Smooth muscle cell of the brain vasculature (primary cell): ENCODE results near the gene TMEM161B.
"Not testable (repeated sequence)": the region's sequence is repeated elsewhere in the genome, so short reads cannot be mapped to it uniquely, and the experiment has no call there.

Experiments used
- DNase-seq: peaks from one replicate; pipeline ENCODE4 v3.0.0-alpha.2; 2012; ENCODE audit warnings: low read depth, low spot score

TMEM161B gene

DNA sequence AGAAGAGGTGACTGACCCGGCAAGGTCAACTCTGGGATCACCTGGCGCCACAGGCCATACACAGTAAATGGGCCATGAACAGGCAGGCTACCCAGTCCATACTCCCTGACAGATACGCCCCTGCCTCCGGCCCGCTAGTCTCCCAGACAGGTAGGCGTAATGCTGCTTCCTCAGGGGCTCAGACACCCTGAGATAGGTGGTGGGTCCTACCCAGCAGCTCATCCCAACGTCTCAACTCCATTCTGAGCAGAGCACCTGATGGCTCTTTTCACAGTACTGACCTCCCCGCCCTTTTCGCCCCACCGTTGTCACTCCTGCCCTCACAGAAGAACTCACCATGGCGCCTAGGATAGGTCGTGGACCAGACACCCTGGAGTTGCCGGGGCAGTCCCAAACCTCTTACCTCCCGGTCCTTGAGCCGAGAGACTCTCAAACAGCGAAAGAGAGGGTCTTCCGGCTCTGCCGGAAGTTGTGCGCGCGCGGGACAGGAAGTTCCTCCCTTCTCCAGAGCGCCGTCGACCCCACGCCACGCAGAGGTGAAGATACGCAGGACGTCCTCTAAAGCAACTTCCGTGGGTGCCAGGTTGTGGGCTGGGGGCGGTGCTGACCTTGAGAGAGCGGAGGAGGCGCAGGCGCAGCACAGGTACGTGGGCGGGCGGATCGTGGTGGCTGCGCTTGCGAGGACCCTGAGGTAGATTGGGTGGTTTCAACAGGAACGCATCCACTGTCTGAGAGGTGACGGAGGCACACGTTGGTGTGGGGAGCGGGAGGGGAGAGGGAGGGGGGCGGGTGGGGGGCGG, at the start of gene TMEM161B:
TMEM161B (minus strand) TSS at position 461 of the 800 bp plus-strand sequence; CDS start at position 339, 122 bp downstream.
- DNase-seq: peak; percentile 69

DNA sequence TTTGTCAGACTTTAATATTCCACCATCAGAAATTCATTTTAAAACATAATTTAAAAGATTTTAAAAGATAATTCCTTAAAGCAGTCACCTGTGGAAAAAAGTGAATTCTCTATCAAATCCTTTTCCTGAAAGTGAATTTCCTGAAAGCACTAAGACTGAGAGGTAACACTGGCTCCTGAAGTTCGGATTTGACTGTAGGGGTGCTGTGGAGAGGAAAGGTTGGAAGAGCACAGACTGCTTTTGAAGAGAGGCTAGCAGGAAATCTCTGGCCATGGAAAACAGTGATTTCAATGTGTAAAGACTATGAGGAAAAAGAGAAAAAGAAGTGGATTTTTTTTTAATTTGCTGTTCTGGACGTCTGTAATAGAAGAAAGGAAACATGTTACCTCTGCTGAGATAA, 35.7 kb upstream of the TMEM161B start:
- DNase-seq: no peak

DNA sequence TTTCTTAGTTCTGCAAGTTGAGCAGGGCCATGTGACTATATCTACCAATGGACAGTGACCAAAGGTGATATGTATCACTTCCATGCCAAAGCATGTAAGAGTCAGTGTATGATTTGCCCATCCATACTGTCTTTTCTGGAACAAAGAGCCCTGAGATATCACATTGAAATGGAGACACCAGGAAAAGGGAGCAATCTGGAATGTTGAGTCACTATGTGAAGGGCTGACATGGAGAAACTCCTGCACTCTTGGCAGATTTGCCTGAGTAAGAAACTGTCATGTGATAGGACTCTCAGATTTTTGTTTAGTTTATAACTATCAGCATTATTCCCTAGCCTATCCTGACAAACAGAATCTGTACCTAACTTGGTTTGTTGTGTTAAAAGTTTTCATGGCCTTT, 29.8 kb upstream of the TMEM161B start:
- DNase-seq: no peak

DNA sequence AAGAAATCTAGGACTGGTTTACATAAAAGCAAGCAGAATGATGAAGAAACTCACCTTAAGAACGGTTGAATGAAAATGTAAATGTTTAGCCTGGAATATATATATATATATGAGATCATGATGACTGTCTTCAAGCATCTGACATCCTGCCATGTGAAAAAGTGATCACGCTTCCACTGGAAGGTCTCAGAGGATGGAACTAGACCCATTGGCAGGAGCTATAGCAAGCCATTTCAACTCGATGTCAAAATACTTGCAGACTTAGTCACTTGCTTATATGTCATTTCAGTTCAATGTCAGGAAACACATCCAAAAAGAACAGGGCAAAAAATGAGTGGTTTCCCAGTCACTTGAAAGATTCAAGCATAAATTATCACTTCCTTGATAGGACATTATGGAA, 22.2 kb upstream of the TMEM161B start:
- DNase-seq: no peak

DNA sequence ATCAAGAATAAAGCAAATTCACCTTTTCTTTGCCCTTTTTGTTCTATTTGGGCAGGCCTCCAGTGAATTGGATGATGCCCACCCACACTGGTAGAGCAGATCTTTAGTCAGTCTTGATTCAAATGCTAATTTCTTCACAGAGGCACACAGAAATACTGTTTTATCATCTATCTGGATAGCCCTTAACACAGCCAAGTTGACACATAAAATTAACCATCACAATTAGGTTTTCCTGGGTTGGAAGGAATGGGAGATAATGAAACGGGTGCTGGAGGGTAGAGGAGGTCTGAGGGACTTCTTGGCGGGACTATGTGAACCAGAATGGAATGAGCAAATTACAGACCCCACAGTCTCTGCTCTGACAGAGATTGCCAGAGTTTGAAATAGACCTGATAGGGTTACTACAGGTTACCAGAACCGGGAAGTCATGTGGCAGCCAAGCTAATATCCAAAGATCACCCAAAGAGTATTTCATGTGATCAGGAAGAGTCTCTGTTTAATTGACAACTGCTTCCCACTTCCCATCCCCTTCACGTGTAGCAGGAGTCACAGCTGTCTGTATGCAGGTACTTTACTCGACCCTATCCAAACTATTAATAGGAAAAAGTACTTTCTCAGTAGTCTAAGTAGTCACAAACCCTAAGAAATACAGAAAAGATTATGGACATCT, 20.0 kb upstream of the TMEM161B start:
- DNase-seq: no peak

DNA sequence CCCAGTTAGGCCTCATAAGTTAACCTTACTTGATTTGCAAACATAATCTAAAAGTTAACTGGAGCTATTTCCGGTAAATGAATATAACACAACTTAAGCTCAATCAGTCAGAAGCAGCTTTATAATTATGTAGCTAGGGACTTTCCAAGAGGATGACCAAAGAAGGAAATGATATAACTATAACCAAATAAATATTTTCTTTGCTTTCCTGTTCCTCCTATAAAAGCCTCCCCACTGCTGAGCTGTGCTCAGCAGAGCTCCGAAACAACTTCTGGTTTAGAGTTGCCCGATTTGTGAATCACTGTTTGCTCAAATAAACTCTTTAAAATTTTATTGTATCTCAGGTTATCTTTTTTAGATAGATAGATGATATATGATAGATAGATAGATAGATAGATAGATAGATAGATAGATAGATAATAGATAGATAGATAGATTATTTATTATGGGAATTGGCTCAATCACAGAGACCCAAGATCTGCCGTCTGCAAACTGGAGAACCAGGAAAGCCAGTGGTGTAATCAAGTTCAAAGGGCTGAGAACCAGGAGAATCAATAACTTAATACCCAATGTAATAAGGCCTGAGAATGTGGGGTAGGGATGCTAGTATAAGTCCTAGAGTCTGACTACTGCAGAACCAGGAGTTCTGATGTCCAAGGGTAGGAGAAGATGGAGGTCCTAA, 19.3 kb upstream of the TMEM161B start:
- no peak for DNase-seq

DNA sequence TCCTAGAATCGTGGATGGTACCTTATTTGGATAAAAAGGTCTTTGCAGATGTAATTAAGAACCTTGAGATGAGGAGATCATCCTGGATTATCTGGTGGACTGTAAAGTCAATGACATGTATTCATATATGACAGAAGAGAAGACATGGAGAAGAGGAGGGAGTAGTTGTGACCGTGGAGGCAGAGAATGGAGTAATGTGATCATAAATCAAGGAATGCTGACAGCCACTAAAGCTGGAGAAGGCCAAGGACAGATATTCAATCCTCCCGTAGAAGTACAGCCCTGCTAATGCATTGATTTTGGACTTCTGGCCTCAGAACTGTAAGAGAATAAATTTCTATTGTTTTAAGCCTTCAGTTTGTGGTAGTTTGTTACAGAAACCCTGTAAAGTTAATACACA, 18.7 kb upstream of the TMEM161B start:
- no peak for DNase-seq

DNA sequence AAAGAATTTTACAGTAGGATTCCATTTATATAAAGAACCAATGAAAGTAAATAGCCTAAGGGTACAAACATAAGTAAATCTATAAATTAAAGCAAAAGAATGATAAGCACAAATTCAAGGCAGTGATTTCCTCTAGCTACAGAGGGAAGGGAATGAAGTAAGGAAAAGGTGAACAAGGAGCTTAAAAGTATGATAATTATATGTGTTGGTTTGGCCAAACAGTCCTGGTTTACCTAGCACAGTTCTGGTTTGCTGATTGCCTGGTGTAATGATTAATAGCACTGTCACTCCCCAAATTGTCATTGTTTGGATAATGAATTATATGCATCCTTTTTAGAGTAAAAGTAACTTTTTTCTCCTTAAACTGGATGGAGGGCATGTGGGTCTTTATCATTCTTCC, 15.0 kb upstream of the TMEM161B start:
- no peak for DNase-seq

DNA sequence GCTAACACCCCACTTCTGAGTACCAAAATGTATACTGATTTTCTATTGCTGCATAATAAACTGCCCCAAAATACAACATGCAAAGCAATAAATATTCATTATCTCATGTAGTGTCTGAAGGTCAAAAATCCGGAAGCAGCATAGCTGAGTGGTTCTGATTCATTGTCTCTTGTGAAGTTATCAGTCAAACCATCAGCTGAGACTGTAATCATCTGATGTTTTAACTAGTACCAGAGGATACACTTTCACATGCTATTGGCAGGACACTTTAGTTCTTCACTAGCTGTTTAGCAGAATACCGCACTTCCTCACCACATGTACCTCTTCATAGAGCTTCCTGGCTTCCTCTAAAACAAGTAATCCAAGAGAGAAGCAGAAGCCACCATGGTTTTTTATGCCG, 12.7 kb upstream of the TMEM161B start:
- DNase-seq: no peak

DNA sequence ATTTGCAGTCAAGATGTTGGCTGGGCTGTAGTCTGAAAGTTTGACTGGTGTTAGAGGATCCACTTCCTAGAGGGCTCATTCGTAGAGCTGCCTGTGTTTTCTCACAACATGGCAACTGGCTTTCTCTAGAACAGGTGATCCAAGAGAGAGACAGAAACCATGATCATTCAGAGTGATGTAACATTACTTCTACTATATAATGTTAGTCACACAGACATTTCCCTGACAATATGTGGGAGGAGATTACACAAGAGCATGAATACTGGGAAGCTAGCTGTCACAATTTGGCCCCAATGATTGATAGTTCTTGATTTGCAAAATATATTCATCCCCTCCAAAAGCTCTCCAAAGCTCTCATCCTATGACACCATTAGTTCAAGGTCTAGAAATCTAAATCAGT, 10.9 kb upstream of the TMEM161B start:
- DNase-seq: no peak

DNA sequence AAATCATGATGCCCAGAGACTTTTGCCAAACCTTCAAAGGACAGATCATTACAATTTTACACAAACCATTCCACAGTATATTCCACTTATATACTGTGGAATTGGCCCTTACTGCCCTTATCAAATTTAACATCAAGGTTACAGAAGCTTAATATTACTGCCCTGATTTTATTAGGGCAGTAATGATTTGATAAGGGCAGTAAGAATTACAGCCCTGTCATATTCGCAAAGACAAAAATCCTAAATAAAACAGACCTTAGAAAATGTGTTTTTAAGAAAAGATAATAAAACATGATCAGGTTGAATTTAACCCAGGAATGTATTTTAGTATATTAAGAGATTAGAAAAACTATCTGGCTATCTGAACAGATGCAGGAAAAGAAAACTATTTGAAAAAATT, 7.7 kb upstream of the TMEM161B start:
- no peak for DNase-seq

DNA sequence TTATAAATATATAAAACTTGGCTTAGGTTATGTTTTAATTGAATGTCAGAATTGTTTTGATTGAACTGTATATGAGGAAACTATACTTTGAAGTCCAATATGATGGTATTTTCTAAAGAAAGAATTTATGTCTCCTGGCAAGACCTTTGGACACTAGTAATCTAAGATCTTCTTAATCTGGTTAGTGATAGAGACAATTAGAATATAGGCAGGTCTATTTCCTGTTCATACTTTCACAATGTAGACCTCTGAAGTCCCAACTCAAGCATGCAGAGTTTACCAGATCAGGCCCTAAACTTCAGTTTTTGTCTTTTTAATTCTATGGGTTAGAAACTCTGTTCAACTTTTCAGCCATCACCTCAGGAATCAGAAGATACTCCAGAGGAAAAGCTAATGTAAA, 6.9 kb upstream of the TMEM161B start:
- DNase-seq: no peak

DNA sequence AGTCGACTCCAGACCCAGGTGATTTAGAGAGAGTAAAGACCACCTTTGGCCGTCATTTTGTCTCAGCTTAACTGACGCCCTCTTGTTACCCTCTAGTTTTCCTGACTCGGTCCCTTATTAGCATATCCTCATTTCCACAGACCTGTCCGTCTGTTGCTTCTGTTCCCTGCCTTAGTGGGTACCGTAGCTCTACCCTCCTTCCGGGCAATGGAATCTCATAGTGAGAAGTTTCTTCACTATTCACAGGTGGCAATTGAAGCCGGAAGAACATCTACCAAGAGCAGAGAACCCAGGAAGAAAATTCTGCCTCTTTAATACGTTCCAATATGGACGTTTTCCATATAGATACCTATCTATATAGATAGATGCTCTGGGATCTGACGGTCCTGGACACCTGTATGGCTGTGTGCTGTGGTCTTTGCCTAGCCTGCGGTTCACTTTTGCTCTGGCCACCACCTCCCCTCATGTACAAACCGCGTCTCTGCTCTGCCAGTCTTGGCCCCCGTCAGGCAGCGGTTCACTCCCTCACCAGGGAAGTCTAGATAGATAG, 652 bp upstream of the TMEM161B start:
- DNase-seq: no peak

DNA sequence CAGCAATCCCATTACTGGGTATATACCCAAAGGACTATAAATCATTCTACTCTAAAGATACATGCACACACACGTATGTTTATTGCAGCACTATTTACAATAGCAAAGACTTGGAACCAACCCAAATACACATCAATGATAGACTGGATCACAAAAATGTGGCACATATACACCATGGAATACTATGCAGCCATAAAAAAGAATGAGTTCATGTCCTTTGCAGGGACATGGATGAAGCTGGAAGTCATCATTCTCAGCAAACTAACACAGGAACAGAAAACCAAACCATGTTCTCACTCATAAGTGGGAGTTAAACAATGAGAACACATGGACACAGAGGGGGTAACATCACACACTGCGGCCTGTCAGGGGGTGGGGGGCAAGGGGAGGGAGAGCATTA, 4.1 kb downstream of the TMEM161B start:
- not testable (repeated sequence) for DNase-seq

DNA sequence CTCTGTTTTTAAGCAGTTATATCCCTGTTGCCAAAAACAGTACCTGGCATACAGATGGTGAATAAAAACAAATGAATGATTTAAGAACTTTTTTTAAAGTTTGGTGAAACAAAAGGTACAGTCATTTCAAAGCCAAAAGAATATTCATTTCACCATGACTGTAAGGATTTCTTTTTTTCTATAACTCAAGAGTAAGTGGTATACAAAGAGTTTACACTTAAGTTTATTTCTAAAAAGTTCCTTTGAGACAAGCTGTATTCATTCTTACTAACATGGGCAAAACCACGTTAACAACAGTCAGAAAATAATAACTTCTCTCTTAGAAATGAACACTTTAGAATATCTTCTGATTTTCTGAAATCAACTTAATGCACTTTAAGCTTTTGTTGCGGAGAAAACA, 5.3 kb downstream of the TMEM161B start:
- no peak for DNase-seq

DNA sequence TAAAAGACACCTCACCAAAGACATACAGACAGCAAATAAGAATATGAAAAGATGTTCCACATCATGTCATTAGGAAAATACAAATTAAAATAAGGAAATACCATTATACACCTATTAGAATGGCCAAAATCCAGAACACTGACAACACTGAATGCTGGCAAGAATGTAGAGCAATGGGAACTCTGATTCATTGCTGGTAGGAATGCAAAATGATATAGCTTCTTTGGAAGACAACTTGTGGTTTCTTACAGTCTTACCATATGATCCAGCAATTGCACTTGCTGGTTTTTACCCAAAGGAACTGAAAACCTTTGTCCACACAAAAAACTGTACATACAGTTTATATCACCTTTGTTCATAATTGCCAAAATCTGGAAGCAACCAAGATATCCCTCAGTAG, 6.5 kb downstream of the TMEM161B start:
- no peak for DNase-seq

DNA sequence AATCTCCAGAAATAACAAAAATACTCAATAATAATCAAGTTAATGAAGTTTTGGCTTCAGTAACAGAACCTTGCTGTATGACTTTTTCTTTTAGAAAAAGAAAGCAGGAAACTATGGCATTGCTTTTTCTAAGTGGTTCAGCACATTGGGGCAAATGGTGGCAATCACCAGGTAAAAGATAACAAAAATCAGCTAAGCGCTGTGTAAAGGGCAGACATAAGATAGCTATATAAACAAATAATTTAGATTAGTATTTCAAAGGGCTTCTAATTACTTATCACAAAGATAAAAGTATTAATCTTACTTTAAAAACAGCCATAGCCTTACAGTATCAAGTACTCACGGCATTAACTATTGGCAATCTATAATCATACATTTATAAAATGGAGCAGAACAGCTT, 10.0 kb downstream of the TMEM161B start:
- DNase-seq: no peak

DNA sequence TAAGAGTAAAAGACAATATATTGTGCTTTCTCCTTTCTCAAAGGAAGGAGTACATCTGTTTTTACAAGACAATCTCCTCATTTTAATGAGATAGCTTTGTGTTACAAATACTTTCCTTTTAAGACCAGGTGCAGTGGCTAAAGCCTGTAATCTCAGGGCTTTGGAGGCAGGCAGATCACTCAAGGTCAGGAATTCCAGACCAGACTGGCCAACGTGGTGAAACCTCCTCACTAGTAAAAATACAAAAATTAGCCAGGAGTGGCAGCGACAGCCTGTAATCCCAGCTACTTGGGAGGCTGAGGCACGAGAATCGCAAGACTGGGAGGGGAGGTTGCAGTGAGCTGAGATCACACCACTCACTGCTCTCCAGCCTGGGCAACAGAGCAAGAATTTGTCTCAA, 11.8 kb downstream of the TMEM161B start:
- no peak for DNase-seq

DNA sequence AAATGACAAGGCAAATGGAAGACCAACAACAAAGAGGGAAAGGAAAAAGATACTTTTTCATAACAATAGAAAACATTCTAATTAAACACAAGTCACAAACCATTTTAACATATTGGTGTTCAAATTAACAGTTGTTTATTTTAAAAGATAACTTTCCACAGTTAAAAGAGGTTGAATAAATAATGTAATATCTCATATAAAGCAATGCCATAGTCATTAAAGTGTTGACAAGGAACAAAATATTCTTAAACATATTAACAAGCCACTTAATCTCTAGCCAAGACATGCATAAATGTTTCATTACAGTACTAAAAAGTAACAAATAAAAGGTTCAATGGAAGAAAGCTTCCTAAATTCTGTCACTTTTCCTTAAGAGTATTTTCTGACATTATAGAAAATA, 12.6 kb downstream of the TMEM161B start:
- no peak for DNase-seq

DNA sequence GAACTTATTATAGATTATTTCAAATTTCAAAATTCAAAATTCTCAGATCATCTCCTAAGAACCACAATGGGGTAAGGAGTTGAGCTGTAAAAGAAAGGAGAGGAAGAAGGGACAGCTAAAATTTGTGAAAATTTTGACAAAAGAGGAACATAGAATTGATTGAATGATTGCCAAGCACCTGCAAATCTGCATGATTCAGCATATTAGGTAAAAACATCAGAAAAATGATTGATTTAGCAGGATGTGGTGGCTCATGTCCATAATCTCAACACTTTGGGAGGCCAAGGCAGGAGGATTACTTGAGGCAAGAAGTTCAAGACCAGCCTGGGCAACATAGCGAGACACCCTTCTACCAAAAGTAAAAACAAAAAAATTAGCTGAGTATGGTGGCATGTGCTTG, 14.3 kb downstream of the TMEM161B start:
- no peak for DNase-seq

DNA sequence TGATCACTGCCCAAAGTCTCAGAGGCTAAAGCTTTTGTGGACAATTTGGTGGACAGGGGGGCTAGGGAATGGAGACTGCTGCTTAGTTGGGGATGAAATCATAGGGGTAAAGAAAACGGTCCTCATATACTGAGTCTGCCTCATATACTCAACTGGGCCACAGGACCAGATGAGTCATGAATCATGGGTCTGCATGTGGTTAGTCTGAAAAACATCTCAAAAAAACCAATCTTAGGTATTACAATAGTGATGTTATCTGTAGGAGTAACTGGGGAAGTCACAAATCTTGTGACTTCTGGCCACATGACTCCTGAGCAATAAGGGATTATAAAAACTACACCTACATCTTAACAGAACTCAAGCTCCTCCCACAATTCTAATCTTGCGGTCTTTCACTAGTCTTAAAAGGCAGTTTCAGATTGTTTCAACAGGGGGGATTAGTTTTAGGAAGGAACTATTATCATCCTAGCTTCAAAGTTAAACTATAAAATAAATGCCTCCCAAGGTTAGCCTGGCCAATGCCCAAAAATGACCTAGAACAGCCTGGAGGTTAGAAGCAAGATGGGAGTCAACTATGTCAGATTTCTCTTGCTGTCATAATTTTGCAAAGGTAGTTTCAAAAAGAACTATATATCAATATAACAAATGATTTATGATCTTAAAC, 17.5 kb downstream of the TMEM161B start:
- DNase-seq: no peak

DNA sequence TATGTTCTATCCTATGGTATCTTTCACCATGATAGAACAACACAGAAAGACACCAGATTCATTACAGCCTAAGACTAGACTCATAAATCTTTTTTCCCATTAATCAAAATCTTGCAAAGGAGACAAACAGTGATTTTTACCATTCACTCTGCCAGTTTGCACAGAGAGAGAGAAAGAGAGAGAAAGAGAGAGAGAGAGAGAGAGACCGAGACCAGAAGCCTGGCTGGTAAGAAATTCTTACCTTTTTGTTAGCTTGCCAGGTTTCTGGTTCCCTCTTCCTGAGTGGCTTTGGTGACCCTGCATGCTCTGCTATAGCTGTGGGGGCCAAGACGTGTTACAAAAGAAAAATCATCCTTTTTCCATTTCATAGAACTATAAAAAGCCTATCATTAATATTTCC, 18.6 kb downstream of the TMEM161B start:
- no peak for DNase-seq
